KMS-11 (cell line): ENCODE measurements around the gene EXOC4.

Source experiments
- H2AFZ ChIP-seq: fragments of 200-600 bp; sonication (generic); 2 replicates; pipeline ENCODE4 v1.6.1; 2016; ENCODE audit warnings: antibody characterized with exemption, mixed run types, low read depth
- H3K27ac ChIP-seq: fragments of 200-600 bp; sonication (generic); 2 replicates; pipeline ENCODE4 v1.6.1; 2016; ENCODE audit warnings: mild to moderate bottlenecking, mixed run types
- H3K27me3 ChIP-seq: fragments of 200-600 bp; sonication (generic); 2 replicates; pipeline ENCODE4 v1.6.1; 2017; ENCODE audit warnings: mild to moderate bottlenecking, low read depth, mixed run types, moderate library complexity; ENCODE audit not compliant: insufficient read depth
- H3K36me3 ChIP-seq: fragments of 200-600 bp; sonication (generic); 2 replicates; pipeline ENCODE4 v1.6.1; 2017; ENCODE audit warnings: mild to moderate bottlenecking, mixed run types; ENCODE audit not compliant: insufficient read depth
- H3K4me1 ChIP-seq: fragments of 200-600 bp; sonication (generic); 2 replicates; pipeline ENCODE4 v1.6.1; 2016; ENCODE audit warnings: mild to moderate bottlenecking, low read depth, mixed run types; ENCODE audit not compliant: poor library complexity, severe bottlenecking
- H3K4me2 ChIP-seq: fragments of 200-600 bp; sonication (generic); 2 replicates; pipeline ENCODE4 v1.7.0; 2016; ENCODE audit warnings: mild to moderate bottlenecking, mixed run types
- H3K4me3 ChIP-seq: fragments of 200-600 bp; sonication (generic); IDR thresholded peaks from 2 replicates; pipeline ENCODE4 v1.6.1; 2017; ENCODE audit warnings: low read depth, low read length, mixed read lengths; ENCODE audit not compliant: insufficient read depth
- H3K79me2 ChIP-seq: fragments of 200-600 bp; sonication (generic); 2 replicates; pipeline ENCODE4 v1.6.1; 2016; ENCODE audit warnings: low read depth, mixed run types; ENCODE audit not compliant: insufficient read depth
- H3K9ac ChIP-seq: fragments of 200-600 bp; sonication (generic); 2 replicates; pipeline ENCODE4 v1.6.1; 2016; ENCODE audit warnings: mild to moderate bottlenecking, mixed run types
- H4K20me1 ChIP-seq: fragments of 200-600 bp; sonication (generic); 2 replicates; pipeline ENCODE4 v1.6.1; 2016; ENCODE audit warnings: mild to moderate bottlenecking, mixed run types; ENCODE audit not compliant: insufficient read depth
- TF ChIP-seq, protein P1 (sequence below): fragments of 200-600 bp; sonication (generic); conservative IDR thresholded peaks from 2 replicates; pipeline ENCODE4 v1.6.1; 2017; ENCODE audit warnings: low read depth, mild to moderate bottlenecking, antibody characterized with exemption, low read length, moderate library complexity, mixed read lengths

Gene EXOC4

DNA sequence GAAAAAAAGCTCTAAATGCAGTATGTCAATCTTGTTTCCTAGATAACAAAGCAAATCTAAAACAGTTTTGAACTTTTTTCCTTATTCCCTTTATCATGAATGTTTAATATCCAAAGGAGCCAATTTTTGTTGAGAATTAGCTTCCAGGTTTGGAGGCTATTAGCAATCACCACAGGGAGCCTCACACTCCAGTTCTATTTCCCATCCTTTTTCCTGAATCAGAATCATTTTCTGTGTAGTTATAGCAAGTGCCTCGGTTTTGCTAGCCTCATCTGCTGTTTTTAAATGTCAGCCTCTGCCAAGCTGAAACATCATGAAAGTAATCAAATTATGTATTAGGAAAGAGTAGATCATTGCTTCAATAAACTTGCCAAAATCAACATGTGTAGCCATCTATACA, 516.8 kb downstream of the EXOC4 start:
- TF ChIP-seq, protein P1, sequence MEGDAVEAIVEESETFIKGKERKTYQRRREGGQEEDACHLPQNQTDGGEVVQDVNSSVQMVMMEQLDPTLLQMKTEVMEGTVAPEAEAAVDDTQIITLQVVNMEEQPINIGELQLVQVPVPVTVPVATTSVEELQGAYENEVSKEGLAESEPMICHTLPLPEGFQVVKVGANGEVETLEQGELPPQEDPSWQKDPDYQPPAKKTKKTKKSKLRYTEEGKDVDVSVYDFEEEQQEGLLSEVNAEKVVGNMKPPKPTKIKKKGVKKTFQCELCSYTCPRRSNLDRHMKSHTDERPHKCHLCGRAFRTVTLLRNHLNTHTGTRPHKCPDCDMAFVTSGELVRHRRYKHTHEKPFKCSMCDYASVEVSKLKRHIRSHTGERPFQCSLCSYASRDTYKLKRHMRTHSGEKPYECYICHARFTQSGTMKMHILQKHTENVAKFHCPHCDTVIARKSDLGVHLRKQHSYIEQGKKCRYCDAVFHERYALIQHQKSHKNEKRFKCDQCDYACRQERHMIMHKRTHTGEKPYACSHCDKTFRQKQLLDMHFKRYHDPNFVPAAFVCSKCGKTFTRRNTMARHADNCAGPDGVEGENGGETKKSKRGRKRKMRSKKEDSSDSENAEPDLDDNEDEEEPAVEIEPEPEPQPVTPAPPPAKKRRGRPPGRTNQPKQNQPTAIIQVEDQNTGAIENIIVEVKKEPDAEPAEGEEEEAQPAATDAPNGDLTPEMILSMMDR = no peak
- Histone ChIP-seq H3K27ac (no peak overlapping the region), H3K4me3 (no peak overlapping the region), H3K4me2 (no peak overlapping the region), H3K4me1 (no peaks in the 10 kb centered on the region), H3K27me3 (no peaks in the 10 kb centered on the region), H2AFZ (no peak overlapping the region), H3K79me2 (no peaks in the 10 kb centered on the region), H3K36me3 (no peaks in the 10 kb centered on the region), H4K20me1 (no peaks in the 10 kb centered on the region), H3K9ac (no peak overlapping the region)

- no peaks in the 10 kb centered on the region for H3K79me2 ChIP-seq
- no peaks in the 10 kb centered on the region for H3K27me3 ChIP-seq
- no peak overlapping the region for H3K4me3 ChIP-seq
- no peaks in the 10 kb centered on the region for H3K36me3 ChIP-seq
- no peaks in the 10 kb centered on the region for H3K4me1 ChIP-seq
- H2AFZ ChIP-seq = no peak overlapping the region
- TF ChIP-seq, protein P1 = no peak
- no peak overlapping the region for H3K9ac ChIP-seq
- no peak overlapping the region for H3K27ac ChIP-seq
- no peaks in the 10 kb centered on the region for H4K20me1 ChIP-seq
- H3K4me2 ChIP-seq = no peak overlapping the region
Measured at GRCh38 chr7:133770863-133771492, 518.1 kb downstream of the EXOC4 start.

- TF ChIP-seq, protein P1 = no peak
- no peak overlapping the region for H3K4me3 ChIP-seq
- no peaks in the 10 kb centered on the region for H3K36me3 ChIP-seq
- H3K9ac ChIP-seq = no peak overlapping the region
- no peaks in the 10 kb centered on the region for H3K79me2 ChIP-seq
- H4K20me1 ChIP-seq = no peaks in the 10 kb centered on the region
- no peak overlapping the region for H2AFZ ChIP-seq
- H3K4me1 ChIP-seq = no peaks in the 10 kb centered on the region
- no peak overlapping the region for H3K27ac ChIP-seq
- H3K4me2 ChIP-seq = no peak overlapping the region
- no peaks in the 10 kb centered on the region for H3K27me3 ChIP-seq
Measured at GRCh38 chr7:133771788-133772419, 519.0 kb downstream of the EXOC4 start.

GRCh38 chr7:133773601-133774000, 520.7 kb downstream of the EXOC4 start:
- Histone ChIP-seq H3K4me1 (peaks cover 4% of the 10 kb centered on the region), H3K27ac (no peak overlapping the region), H3K27me3 (no peaks in the 10 kb centered on the region), H3K4me3 (no peak overlapping the region), H2AFZ (no peak overlapping the region), H3K4me2 (no peak overlapping the region), H4K20me1 (no peaks in the 10 kb centered on the region), H3K79me2 (no peaks in the 10 kb centered on the region), H3K9ac (no peak overlapping the region), H3K36me3 (no peaks in the 10 kb centered on the region)
- TF ChIP-seq, protein P1 = no peak
